Peyer's patch (tissue), 4 donors: Measurements from ENCODE around the gene RERE.

Experiments
- POLR2A ChIP-seq, 2 donors: fragments of 450-650 bp; IDR thresholded peaks; one replicate each; pipeline ENCODE4 v1.5.1; 2017; ENCODE audit warnings: antibody characterized with exemption in 2 of 2, mild to moderate bottlenecking in 2 of 2, moderate library complexity in 2 of 2
- TF ChIP-seq, protein P1 (sequence below), 6 experiments: fragments of 450-650 bp in 4 of 6; fragments of 200-600 bp in 2 of 6; sonication (generic) in 1 of 6; IDR thresholded peaks; one replicate each; pipeline ENCODE4 v1.5.1; 2017 to 2019; ENCODE audit warnings: antibody characterized with exemption in 6 of 6, mild to moderate bottlenecking in 3 of 6, moderate library complexity in 1 of 6

DNA sequence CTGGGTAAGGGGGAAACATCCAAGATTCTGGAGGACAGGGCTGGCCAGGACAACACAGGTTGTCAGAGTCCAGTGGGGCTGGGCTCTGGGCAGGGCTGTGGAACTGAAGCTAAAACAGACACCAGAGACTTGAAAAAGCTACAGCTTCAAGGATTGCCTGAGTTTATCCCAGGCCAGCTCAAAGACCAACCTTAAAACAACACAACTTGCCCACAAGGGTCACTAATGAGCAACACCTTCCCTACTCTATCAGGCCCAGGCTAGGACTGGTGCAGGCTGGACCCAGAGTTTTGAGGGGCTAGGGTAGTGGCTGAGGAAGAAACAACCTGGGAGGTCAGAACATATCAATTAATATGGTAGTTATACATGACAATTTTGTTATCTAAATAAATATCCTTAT lies 338.9 kb downstream of the RERE start:
- TF ChIP-seq, protein P1, sequence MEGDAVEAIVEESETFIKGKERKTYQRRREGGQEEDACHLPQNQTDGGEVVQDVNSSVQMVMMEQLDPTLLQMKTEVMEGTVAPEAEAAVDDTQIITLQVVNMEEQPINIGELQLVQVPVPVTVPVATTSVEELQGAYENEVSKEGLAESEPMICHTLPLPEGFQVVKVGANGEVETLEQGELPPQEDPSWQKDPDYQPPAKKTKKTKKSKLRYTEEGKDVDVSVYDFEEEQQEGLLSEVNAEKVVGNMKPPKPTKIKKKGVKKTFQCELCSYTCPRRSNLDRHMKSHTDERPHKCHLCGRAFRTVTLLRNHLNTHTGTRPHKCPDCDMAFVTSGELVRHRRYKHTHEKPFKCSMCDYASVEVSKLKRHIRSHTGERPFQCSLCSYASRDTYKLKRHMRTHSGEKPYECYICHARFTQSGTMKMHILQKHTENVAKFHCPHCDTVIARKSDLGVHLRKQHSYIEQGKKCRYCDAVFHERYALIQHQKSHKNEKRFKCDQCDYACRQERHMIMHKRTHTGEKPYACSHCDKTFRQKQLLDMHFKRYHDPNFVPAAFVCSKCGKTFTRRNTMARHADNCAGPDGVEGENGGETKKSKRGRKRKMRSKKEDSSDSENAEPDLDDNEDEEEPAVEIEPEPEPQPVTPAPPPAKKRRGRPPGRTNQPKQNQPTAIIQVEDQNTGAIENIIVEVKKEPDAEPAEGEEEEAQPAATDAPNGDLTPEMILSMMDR (IDR thresholded peaks at IDR 0.05), result no peak
- no peak for TF ChIP-seq POLR2A (IDR thresholded peaks at IDR 0.05)
